Neuronal stem cell (in vitro differentiated cells): ENCODE results near the gene MCF2L2.

Experiments
- DNase-seq: peaks from one replicate; pipeline ENCODE4 v3.0.0-alpha.2; 2013; ENCODE audit warnings: low spot score
- H2AFZ ChIP-seq: one replicate; pipeline ENCODE4 v1.6.1; 2013; ENCODE audit warnings: mild to moderate bottlenecking, low read length, inconsistent platforms
- H2AK5ac ChIP-seq: 2 replicates; pipeline ENCODE4 v1.6.1; 2013; ENCODE audit warnings: low read depth, mild to moderate bottlenecking, inconsistent platforms, low read length, moderate library complexity, mixed read lengths
- H2BK120ac ChIP-seq: 2 replicates; pipeline ENCODE4 v1.6.1; 2013; ENCODE audit warnings: low read depth, mild to moderate bottlenecking, inconsistent platforms, low read length, moderate library complexity, mixed read lengths
- H2BK12ac ChIP-seq: one replicate; pipeline ENCODE4 v1.6.1; 2013; ENCODE audit warnings: low read length, inconsistent platforms
- H2BK15ac ChIP-seq: 2 replicates; pipeline ENCODE4 v1.6.1; 2013; ENCODE audit warnings: mild to moderate bottlenecking, low read length, inconsistent platforms, mixed read lengths
- H2BK5ac ChIP-seq: one replicate; pipeline ENCODE4 v1.6.1; 2013; ENCODE audit warnings: inconsistent platforms, mild to moderate bottlenecking, low read length, moderate library complexity
- H3K14ac ChIP-seq: one replicate; pipeline ENCODE4 v1.6.1; 2013; ENCODE audit warnings: low read length, inconsistent platforms
- H3K18ac ChIP-seq: 2 replicates; pipeline ENCODE4 v1.6.1; 2013; ENCODE audit warnings: low read length, inconsistent platforms
- H3K23ac ChIP-seq: 2 replicates; pipeline ENCODE4 v1.6.1; 2013; ENCODE audit warnings: low read depth, mild to moderate bottlenecking, mixed read lengths, low read length, inconsistent platforms; ENCODE audit not compliant: poor library complexity
- H3K27ac ChIP-seq: replicated peaks from 3 replicates; pipeline ENCODE4 v1.5.1; 2013; ENCODE audit warnings: low read length, inconsistent platforms
- H3K27me3 ChIP-seq, 3 experiments: 2 replicates each; pipeline ENCODE4 v1.6.1; 2013; ENCODE audit warnings: low read length in 3 of 3, mild to moderate bottlenecking in 2 of 3, inconsistent platforms in 1 of 3, low read depth in 1 of 3, mixed read lengths in 1 of 3, moderate library complexity in 1 of 3; ENCODE audit not compliant: control insufficient read depth in 3 of 3, insufficient read depth in 3 of 3
- H3K36me3 ChIP-seq, 2 donors: replicated peaks in 1 of 2; 2 replicates each; pipeline ENCODE4 v1.6.1; 2013; ENCODE audit warnings: low read length in 2 of 2; ENCODE audit not compliant: control insufficient read depth in 2 of 2, insufficient read depth in 2 of 2
- H3K4ac ChIP-seq: 2 replicates; pipeline ENCODE4 v1.6.1; 2013; ENCODE audit warnings: inconsistent platforms, mild to moderate bottlenecking, low read length, moderate library complexity
- H3K4me1 ChIP-seq, 2 donors: 1 replicate in 1 of 2; 2 replicates in 1 of 2; pipeline ENCODE4 v1.6.1; 2013; ENCODE audit warnings: low read length in 2 of 2, low read depth in 1 of 2; ENCODE audit not compliant: control insufficient read depth in 2 of 2, insufficient read depth in 1 of 2
- H3K4me2 ChIP-seq: one replicate; pipeline ENCODE4 v1.6.1; 2013; ENCODE audit warnings: mild to moderate bottlenecking, low read length, inconsistent platforms; ENCODE audit not compliant: insufficient read depth, poor library complexity, severe bottlenecking
- H3K4me3 ChIP-seq, 2 donors: 2 replicates each; pipeline ENCODE4 v1.5.1; 2013; ENCODE audit warnings: low read length in 2 of 2, mild to moderate bottlenecking in 2 of 2, inconsistent platforms in 1 of 2, moderate library complexity in 1 of 2
- H3K79me1 ChIP-seq: one replicate; pipeline ENCODE4 v1.6.1; 2013; ENCODE audit warnings: low read depth, mild to moderate bottlenecking, inconsistent platforms, low read length, moderate library complexity
- H3K9ac ChIP-seq: one replicate; pipeline ENCODE4 v1.6.1; 2013; ENCODE audit warnings: mild to moderate bottlenecking, low read depth, low read length, inconsistent platforms; ENCODE audit not compliant: poor library complexity
- H3K9me3 ChIP-seq, 2 donors: replicated peaks in 1 of 2; 2 replicates each; pipeline versions ENCODE3 to v1.6.1; 2013; ENCODE audit warnings: low read length in 2 of 2, mild to moderate bottlenecking in 2 of 2, inconsistent platforms in 1 of 2, low read depth in 1 of 2, mixed read lengths in 1 of 2, moderate library complexity in 1 of 2; ENCODE audit not compliant: control insufficient read depth in 2 of 2, insufficient read depth in 1 of 2
- H4K8ac ChIP-seq: one replicate; pipeline ENCODE4 v1.6.1; 2013; ENCODE audit warnings: low read depth, mild to moderate bottlenecking, inconsistent platforms, low read length, moderate library complexity
- H4K91ac ChIP-seq: one replicate; pipeline ENCODE4 v1.6.1; 2013; ENCODE audit warnings: low read length, low read depth, mild to moderate bottlenecking, inconsistent platforms; ENCODE audit not compliant: poor library complexity
- WGBS, 2 donors: extraction: QIAGEN DNeasy Blood & Tissue Kit; methylation state at CpG; one replicate each; pipeline ENCODE4 v1.1.7; 2013; ENCODE audit warnings: missing lambda C conversion rate in 2 of 2, mixed read lengths in 1 of 2; ENCODE audit not compliant: insufficient read length in 2 of 2, insufficient replicate concordance in 1 of 2; ENCODE audit errors: extremely low coverage in 2 of 2; 5-methylcytosine and 5-hydroxymethylcytosine counted together

Gene MCF2L2

DNA sequence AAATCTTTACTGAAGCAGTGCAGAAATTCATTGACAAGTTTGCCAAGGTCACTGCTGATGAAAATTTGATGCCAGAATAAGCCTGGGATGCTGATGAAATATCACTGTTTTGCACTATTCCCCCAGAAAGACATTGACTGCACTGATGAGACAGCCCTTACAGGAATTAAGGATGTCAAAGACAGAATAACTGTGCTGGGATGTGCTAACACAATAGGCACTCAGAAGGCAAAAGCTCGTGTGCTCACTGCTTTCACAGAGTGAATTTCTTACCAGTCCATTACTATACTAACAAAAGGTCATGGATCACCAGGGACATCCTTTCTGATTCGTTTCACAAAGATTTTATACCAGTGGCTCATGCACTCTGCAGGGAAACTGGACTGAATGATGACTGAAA is 69.4 kb downstream of the MCF2L2 start:
- Histone ChIP-seq H2BK5ac (no peak overlapping the region), H2BK120ac (no peak overlapping the region), H3K9ac (no peak overlapping the region), H3K79me1 (no peaks in the 10 kb centered on the region), H3K23ac (no peak overlapping the region), H3K4me3 (no peak overlapping the region), H3K4ac (no peak overlapping the region), H3K9me3 (no peaks in the 10 kb centered on the region), H2BK15ac (no peak overlapping the region), H2BK12ac (no peak overlapping the region), H2AFZ (no peak overlapping the region), H4K8ac (no peak overlapping the region), H3K36me3 (no peaks in the 10 kb centered on the region), H3K18ac (no peak overlapping the region), H3K27ac (no peak overlapping the region), H3K14ac (no peak overlapping the region), H4K91ac (no peak overlapping the region), H3K27me3 (peaks cover 0 to 3% (median 0%) of the 10 kb centered on the region in 3 experiments), H2AK5ac (no peak overlapping the region), H3K4me1 (peaks cover 0 to 3% of the 10 kb centered on the region in 2 donors), H3K4me2 (no peak overlapping the region)
- WGBS, 2 donors = no CpG with 5 or more reads among the region's 2 CpGs
- DNase-seq = no peak

DNA sequence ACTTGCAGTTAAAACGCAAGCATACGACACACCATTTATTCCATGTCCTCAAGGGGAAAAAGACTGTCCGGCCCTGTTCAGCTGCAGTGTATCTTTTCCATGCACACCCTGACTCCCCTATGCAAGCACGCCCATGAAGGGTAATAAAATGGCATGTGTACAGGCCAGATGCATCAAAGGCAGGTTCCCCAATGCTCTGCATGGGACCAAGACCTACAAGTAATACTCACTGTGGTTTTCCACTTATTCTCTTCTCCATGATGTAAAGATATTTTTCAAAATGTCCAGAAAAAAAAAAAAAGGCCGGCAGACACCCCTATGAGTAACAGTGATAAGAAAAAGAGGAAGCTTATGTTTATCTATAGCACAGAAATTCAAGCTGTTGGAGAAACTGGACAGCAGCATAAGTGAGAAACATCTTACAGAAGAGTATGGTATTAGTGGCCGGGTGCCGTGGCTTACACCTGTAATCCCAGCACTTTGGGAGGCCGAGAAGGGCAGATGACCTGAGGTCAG is 70.8 kb downstream of the MCF2L2 start:
- H3K79me1 ChIP-seq = no peaks in the 10 kb centered on the region
- H3K18ac ChIP-seq = no peak overlapping the region
- no peaks in the 10 kb centered on the region for H3K9me3 ChIP-seq
- H2BK5ac ChIP-seq = no peak overlapping the region
- H3K4ac ChIP-seq = no peak overlapping the region
- no peak overlapping the region for H4K8ac ChIP-seq
- DNase-seq = no peak
- H3K4me2 ChIP-seq = no peak overlapping the region
- no peak overlapping the region for H3K4me3 ChIP-seq
- no peak overlapping the region for H3K9ac ChIP-seq
- no peak overlapping the region for H2BK120ac ChIP-seq
- H2BK15ac ChIP-seq = no peak overlapping the region
- no peak overlapping the region for H3K14ac ChIP-seq
- peaks cover 0 to 3% of the 10 kb centered on the region in 2 donors for H3K4me1 ChIP-seq
- no CpG with 5 or more reads among the region's 8 CpGs for WGBS, 2 donors
- H4K91ac ChIP-seq = no peak overlapping the region
- H2BK12ac ChIP-seq = no peak overlapping the region
- H3K27me3 ChIP-seq = peaks cover 0 to 3% (median 0%) of the 10 kb centered on the region in 3 experiments
- H2AK5ac ChIP-seq = no peak overlapping the region
- H3K27ac ChIP-seq = no peak overlapping the region
- no peaks in the 10 kb centered on the region for H3K36me3 ChIP-seq
- no peak overlapping the region for H3K23ac ChIP-seq
- no peak overlapping the region for H2AFZ ChIP-seq

DNA sequence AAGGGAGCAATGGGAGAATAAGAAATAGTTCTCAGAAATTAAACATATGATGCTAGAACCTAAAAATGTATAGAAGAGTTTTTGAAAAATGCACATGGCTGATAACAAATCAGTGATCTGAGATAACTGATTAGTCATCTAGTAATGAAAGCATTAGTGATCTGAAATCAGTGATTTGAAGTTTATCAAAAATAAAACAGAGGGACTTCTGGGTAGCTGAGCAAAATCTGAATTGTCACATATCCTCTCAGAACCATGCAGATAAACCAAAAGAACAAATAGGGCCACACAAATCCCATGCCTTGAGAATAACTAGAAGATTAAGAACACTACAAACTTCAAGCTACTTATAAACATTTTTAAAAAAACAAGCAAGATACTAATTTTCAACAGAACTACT is 71.5 kb downstream of the MCF2L2 start:
- H3K9ac ChIP-seq = no peak overlapping the region

DNA sequence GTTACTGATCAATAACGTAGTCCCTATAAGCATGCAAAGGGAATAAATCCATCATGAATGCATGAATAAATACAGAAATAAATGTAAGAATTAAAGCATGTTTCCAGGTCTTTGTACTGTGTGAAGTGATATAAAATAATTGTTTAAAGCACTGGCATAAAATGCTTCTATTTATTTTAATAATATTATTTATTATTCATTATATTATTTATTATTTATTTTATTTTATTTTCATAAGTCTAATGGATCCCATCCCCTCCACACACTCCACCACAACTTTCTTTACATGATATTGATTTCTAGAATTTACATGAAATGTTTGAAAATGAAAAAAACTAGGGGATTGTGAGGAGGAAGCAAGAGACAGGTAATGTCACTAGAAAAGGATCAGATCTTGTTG is 73.5 kb downstream of the MCF2L2 start:
- H3K14ac ChIP-seq = no peak overlapping the region
- H2BK120ac ChIP-seq = no peak overlapping the region
- no peak overlapping the region for H3K4me2 ChIP-seq
- no CpG with 5 or more reads among the region's 1 CpG for WGBS, 2 donors
- DNase-seq = no peak
- H2AK5ac ChIP-seq = no peak overlapping the region
- no peak overlapping the region for H3K4me3 ChIP-seq
- H2BK5ac ChIP-seq = no peak overlapping the region
- H3K9ac ChIP-seq = no peak overlapping the region
- no peak overlapping the region for H3K4ac ChIP-seq
- no peaks in the 10 kb centered on the region for H3K79me1 ChIP-seq
- no peaks in the 10 kb centered on the region for H3K36me3 ChIP-seq
- H3K27me3 ChIP-seq = peaks cover 0 to 5% (median 0%) of the 10 kb centered on the region in 3 experiments
- H3K18ac ChIP-seq = no peak overlapping the region
- no peak overlapping the region for H2AFZ ChIP-seq
- H2BK12ac ChIP-seq = no peak overlapping the region
- H3K27ac ChIP-seq = no peak overlapping the region
- H3K9me3 ChIP-seq = no peaks in the 10 kb centered on the region
- H4K8ac ChIP-seq = no peak overlapping the region
- H3K23ac ChIP-seq = no peak overlapping the region
- no peak overlapping the region for H2BK15ac ChIP-seq
- no peak overlapping the region for H4K91ac ChIP-seq
- H3K4me1 ChIP-seq = peaks cover 0 to 3% of the 10 kb centered on the region in 2 donors

More for the DNA sequence above, 71.5 kb downstream of the MCF2L2 start:
- no peaks in the 10 kb centered on the region for H3K9me3 ChIP-seq
- no peak overlapping the region for H3K27ac ChIP-seq
- no peak overlapping the region for H3K4me2 ChIP-seq
- H3K18ac ChIP-seq = no peak overlapping the region
- DNase-seq = no peak
- H3K4ac ChIP-seq = no peak overlapping the region
- peaks cover 0 to 5% (median 0%) of the 10 kb centered on the region in 3 experiments for H3K27me3 ChIP-seq
- H3K14ac ChIP-seq = no peak overlapping the region
- no peaks in the 10 kb centered on the region for H3K79me1 ChIP-seq
- no peak overlapping the region for H4K8ac ChIP-seq
- no peak overlapping the region for H3K23ac ChIP-seq
- no peak overlapping the region for H2AK5ac ChIP-seq
- no peaks in the 10 kb centered on the region for H3K36me3 ChIP-seq
- H2BK12ac ChIP-seq = no peak overlapping the region
- H3K4me1 ChIP-seq = peaks cover 0 to 3% of the 10 kb centered on the region in 2 donors
- H3K4me3 ChIP-seq = no peak overlapping the region
- no peak overlapping the region for H2BK120ac ChIP-seq
- no peak overlapping the region for H2BK5ac ChIP-seq
- H4K91ac ChIP-seq = no peak overlapping the region
- no peak overlapping the region for H2AFZ ChIP-seq
- H2BK15ac ChIP-seq = no peak overlapping the region
